Embryonic facial prominence (tissue), 1 donor: ENCODE measurements around the gene WDR55.
A peak's percentile ranks its signal among the peaks of the same experiment; 100 is the strongest.
"Not testable (repeated sequence)": the region's sequence is repeated elsewhere in the genome, so short reads cannot be mapped to it uniquely, and the experiment has no call there.

Experiments used
- DNase-seq: peaks from one replicate; pipeline ENCODE4 v3.0.0-alpha.2; 2016; ENCODE audit errors: extremely low spot score

WDR55 gene, protein sequence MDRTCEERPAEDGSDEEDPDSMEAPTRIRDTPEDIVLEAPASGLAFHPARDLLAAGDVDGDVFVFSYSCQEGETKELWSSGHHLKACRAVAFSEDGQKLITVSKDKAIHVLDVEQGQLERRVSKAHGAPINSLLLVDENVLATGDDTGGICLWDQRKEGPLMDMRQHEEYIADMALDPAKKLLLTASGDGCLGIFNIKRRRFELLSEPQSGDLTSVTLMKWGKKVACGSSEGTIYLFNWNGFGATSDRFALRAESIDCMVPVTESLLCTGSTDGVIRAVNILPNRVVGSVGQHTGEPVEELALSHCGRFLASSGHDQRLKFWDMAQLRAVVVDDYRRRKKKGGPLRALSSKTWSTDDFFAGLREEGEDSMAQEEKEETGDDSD

DNA sequence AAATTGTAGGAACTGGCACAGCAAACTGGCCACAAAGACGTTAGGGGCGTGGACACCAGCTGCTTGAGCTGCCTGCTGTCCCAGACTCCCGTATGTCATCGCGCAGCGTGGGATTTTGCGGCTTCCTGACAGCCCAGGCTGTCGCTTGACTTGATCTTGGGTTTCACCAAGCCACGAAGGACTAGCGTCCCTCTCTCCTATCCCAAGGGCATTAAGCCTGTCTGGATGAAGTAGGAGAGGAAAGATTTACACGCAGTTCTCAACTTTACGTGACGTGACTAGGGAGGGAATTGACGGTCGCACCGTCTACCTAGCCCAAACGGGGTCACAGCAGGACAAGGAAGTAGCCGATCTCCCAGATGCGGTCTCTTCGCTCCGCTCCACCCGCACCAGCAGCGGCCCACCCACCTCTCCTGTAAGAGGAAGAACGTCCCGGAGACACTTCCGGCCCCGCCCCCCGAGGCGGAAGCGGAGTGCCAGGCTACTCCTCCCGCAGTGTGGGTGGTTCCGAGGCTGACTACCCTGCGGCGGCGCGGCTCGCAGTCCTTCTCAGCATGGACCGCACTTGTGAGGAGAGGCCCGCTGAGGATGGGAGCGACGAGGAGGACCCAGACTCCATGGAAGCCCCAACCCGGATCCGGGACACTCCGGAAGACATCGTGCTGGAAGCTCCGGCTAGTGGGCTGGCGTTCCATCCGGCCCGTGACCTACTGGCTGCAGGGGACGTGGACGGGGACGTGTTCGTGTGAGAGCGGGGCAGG lies at the start of gene WDR55:
WDR55 (plus strand) TSS at position 546 of the 761 bp plus-strand sequence; CDS start at position 555, 9 bp downstream.
- peak; percentile 71 for DNase-seq

DNA sequence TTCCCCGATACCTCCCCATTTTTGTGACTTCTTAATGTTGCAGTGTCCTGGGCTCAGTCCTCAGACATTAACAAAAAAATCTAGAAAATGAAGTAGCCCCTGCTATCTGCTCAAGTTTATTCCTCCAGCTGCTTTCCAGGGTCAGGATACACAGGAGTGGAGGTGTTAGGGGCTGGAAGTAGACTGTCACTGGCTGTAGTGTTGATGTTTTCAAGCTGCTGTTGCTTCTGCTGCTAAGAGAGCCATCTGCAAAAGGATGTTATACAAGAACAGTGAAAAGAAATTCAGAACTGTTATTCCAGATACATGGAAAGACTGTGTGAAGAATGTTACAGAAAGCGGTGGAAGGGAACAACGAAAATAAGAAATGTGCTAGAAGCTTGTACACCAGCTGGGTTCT lies 42.4 kb upstream of the WDR55 start:
- DNase-seq, result no peak

DNA sequence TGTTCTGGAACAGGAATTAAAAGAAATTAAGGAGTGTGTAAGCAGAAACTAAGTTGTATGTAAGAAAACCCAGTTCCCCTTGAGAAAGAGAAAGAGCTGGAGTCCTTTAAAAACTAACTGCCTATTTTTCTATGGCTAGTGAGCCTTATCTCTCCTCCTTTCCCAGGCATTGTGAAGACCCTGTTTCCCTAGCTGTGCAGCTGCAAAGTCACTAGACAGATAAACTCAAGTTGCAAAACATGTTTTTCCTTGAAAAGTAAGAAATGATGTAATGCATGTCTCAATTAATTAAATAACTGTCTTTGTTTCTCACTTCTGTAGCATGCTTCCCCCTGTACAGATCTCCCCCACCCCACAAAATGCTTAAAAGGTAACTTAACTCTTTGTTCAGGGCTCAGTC lies 41.6 kb upstream of the WDR55 start:
- not testable (repeated sequence) for DNase-seq

GRCh38 chr5:140624886-140625285 lies 39.8 kb upstream of the WDR55 start:
- not testable (repeated sequence) for DNase-seq

DNA sequence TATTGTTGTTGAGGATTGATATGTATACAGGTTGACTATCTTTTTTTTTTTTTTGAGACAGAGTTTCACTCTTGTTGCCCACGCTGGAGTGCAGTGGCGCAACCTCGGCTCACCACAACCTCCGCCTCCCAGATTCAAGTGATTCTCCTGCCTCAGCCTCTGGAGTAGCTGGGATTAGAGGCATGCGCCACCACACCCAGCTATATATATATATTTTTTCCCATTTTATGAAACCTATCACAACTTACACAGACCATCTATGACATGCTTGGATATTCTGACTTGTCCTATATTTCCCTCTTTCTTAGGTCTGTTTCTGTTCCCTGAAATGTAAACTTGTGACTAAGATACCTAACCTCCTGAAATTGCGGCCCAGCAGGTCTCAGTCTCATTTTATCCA lies 36.7 kb upstream of the WDR55 start:
- DNase-seq, result no peak

DNA sequence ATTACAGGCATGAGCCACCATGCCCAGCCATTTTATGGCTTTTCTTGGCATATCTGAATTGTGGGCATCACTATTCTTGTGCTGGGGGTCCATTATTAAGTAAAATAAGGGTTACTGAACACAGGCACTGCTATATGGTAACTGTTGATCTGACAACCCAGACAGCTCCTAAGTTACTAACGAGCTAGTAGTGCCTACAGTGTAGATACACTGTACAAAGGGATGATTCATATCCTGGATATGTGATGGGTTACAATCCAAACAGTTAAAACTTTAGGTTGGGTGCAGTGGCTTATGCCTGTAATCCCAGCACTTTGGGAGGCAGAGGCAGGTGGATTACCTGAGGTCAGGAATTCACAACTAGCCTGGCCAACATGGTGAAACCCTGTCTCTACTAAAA lies 36.0 kb upstream of the WDR55 start:
- DNase-seq, result no peak

GRCh38 chr5:140630292-140631035 lies 34.2 kb upstream of the WDR55 start:
- no peak for DNase-seq

- DNase-seq, result no peak
Measured at GRCh38 chr5:140631036-140631417, 33.7 kb upstream of the WDR55 start.

- no peak for DNase-seq
Measured at GRCh38 chr5:140631831-140632365, 32.8 kb upstream of the WDR55 start.

- DNase-seq, result no peak
Measured at GRCh38 chr5:140632366-140633020, 32.2 kb upstream of the WDR55 start.

DNA sequence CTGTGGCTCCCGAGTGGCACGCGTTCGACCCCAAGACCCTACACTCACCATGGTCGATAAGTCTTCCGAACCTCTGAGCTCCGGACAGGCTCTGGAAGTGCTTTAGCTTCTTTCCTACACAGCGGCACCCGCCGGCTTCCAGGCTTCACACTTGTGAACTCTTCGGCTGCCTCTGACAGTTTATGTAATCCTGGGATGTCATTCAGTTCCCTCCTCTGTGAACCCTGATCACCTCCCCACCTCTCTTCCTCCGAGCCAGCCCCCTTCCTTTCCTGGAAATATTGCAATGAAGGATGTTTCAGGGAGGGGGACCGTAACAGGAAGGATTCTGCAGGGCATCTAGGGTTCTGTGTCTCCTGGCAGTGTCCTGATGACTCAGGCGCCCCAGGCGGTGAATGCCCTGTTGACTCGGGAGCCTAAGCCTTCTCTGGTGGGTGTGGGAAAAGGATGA lies 31.7 kb upstream of the WDR55 start, which contains the start of gene CD14:
CD14 (minus strand) TSS at position 155 of the 451 bp plus-strand sequence; CDS start at position 51, 104 bp downstream.
- no peak for DNase-seq

DNA sequence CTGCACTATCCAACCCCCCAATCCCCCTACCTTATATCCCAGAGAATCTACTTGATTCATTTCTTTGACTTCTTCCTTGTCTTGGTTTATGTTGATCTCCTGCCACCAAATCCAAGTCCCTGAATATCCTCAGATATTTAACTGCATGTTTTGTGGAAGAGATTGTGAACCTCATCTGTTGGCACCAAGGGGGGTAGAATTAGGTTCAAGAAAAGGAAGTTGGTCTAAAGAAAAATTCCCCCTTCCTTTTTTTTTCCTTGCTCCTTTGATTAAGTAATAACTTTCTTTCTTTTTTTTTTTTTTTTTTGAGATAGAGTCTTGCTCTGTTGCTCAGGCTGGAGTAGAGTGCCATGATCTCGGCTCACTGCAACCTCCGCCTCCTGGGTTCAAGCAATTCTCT lies 31.2 kb upstream of the WDR55 start:
- no peak for DNase-seq

GRCh38 chr5:140634103-140634502 lies 30.6 kb upstream of the WDR55 start:
- no peak for DNase-seq

GRCh38 chr5:140635291-140636257 lies 29.1 kb upstream of the WDR55 start:
- no peak for DNase-seq

- DNase-seq, result no peak
Measured at GRCh38 chr5:140637371-140638100, 27.2 kb upstream of the WDR55 start.

DNA sequence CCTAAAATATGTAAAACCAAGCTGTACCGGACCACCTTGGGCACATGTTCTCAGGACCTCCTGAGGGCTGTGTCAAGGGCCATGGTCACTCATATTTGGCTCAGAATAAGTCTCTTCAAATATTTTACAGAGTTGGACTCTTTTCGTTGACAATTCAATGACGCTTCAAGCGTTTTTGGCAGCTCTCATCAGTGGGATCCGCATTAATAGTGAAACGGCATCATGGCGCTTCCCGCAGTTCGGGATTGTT lies 25.9 kb upstream of the WDR55 start:
- DNase-seq, result not testable (repeated sequence)

GRCh38 chr5:140639148-140639981 lies 25.3 kb upstream of the WDR55 start, which contains the start of gene TMCO6:
Gene TMCO6, plus strand, starts transcription at chr5:140639451. Its CDS starts 77 bp downstream, at chr5:140639528.
- DNase-seq, result peak; percentile 86

DNA sequence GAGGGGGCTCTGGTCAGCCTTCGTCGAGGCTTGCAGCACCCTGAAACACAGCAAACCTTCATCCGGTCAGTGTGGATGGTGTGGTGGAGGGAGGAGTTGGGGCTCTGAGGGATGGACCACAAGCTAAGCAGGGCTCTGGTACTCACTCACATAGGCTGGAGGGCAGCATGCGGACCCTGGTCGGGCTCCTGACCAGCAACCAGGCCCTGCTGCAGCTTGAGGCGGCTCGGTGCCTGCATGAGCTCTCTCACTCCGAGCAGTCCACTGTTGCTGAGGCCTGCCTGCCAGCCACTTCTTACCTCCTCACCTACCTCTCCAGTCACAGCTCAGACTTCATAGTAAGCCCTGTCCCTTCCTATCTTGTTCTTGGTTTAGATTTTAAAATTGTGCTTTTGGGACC lies 23.0 kb upstream of the WDR55 start:
- DNase-seq, result no peak

- DNase-seq, result no peak
Measured at GRCh38 chr5:140642718-140643117, 22.0 kb upstream of the WDR55 start.
